ENCODE data around the gene ACTRT2.

- no peak for TF ChIP-seq CTCF (IDR thresholded peaks at IDR 0.05)
- TF ChIP-seq POLR2A (IDR thresholded peaks at IDR 0.05) = no peak
These were observed 9.4 kb upstream of the ACTRT2 start for GRCh38 chr1:3011631-3012455.
